B cell (primary cell): Measurements from ENCODE around the gene TRAPPC1. TPM values are rescaled to one million over a fixed set of nuclear protein-coding genes. Genes with fewer than 3 reads are reported as not detected.

Source experiments
- ATAC-seq: fragments of 200-7000 bp; cut with Tn5 transposase; one replicate; pipeline ENCODE4 v1.10.0; 2021; ENCODE audit warnings: low read depth, mild to moderate bottlenecking, moderate number of reproducible peaks, moderate library complexity
- CTCF ChIA-PET: fragments of 350-600 bp; sonication (Branson Sonifier 250); formaldehyde crosslinking; loops from one replicate; lab custom pipeline; 2021; ENCODE audit warnings: antibody characterized with exemption, inconsistent platforms; lab: Charles Lee
- POLR2A ChIA-PET: fragments of 350-600 bp; sonication (Branson Sonifier 250); formaldehyde crosslinking; loops from one replicate; lab custom pipeline; 2021; ENCODE audit warnings: antibody characterized with exemption; lab: Charles Lee
- DNase-seq: peaks from one replicate; pipeline ENCODE4 v3.0.0; 2013
- H2AFZ ChIP-seq: 2 replicates; pipeline ENCODE4 v1.6.1; 2012; ENCODE audit warnings: mild to moderate bottlenecking, low read depth, low read length; ENCODE audit not compliant: insufficient read depth, poor library complexity, severe bottlenecking
- H3K27ac ChIP-seq, 2 donors: 1 replicate in 1 of 2; 2 replicates in 1 of 2; pipeline ENCODE4 v1.5.1; 2012 to 2013; ENCODE audit warnings: low read length in 2 of 2, mild to moderate bottlenecking in 2 of 2, moderate library complexity in 1 of 2
- H3K27me3 ChIP-seq, 4 experiments: fragments of 200-600 bp in 1 of 4; sonication (generic) in 1 of 4; replicated peaks in 1 of 4; 1 replicate in 2 of 4; 2 replicates in 2 of 4; pipeline versions ENCODE4 v1.6.1 to v1.7.0; 2013 to 2016; ENCODE audit warnings: low read length in 3 of 4, mild to moderate bottlenecking in 2 of 4, mixed read lengths in 1 of 4, moderate library complexity in 1 of 4; ENCODE audit not compliant: insufficient read depth in 4 of 4, control insufficient read depth in 3 of 4; ENCODE audit errors: control extremely low read depth in 1 of 4
- H3K36me3 ChIP-seq, 2 experiments: replicated peaks in 1 of 2; 1 replicate in 1 of 2; 2 replicates in 1 of 2; pipeline versions ENCODE4 v1.6.1 to v1.7.1; 2013; ENCODE audit warnings: low read length in 1 of 2; ENCODE audit not compliant: insufficient read depth in 2 of 2, control insufficient read depth in 1 of 2; ENCODE audit errors: control extremely low read depth in 1 of 2, extremely low read depth in 1 of 2
- H3K4me1 ChIP-seq, 2 donors: fragments of 200-600 bp in 1 of 2; sonication (generic) in 1 of 2; 1 replicate in 1 of 2; 2 replicates in 1 of 2; pipeline versions ENCODE4 v1.5.1 to v1.6.1; 2013 to 2017; ENCODE audit warnings: low read length in 2 of 2; ENCODE audit not compliant: control insufficient read depth in 2 of 2, insufficient read depth in 2 of 2
- H3K4me2 ChIP-seq: replicated peaks from 2 replicates; pipeline ENCODE3; 2012; ENCODE audit warnings: mild to moderate bottlenecking, low read depth, low read length; ENCODE audit not compliant: poor library complexity, severe bottlenecking
- H3K4me3 ChIP-seq, 5 experiments: fragments of 200-600 bp in 1 of 5; sonication (generic) in 1 of 5; 1 replicate in 3 of 5; 2 replicates in 2 of 5; pipeline versions ENCODE4 v1.5.1 to v1.7.0; 2011 to 2016; ENCODE audit warnings: low read length in 4 of 5, mild to moderate bottlenecking in 4 of 5, low read depth in 2 of 5, control low read depth in 1 of 5, moderate library complexity in 1 of 5; ENCODE audit not compliant: insufficient read depth in 1 of 5; ENCODE audit errors: control extremely low read depth in 1 of 5, extremely low read depth in 1 of 5
- H3K79me2 ChIP-seq: fragments of 200-600 bp; sonication (generic); one replicate; pipeline ENCODE4 v1.6.0; 2016; ENCODE audit warnings: low read length; ENCODE audit not compliant: control insufficient read depth, insufficient read depth
- H3K9ac ChIP-seq: fragments of 200-600 bp; sonication (generic); 2 replicates; pipeline ENCODE4 v1.6.1; 2017; ENCODE audit warnings: mild to moderate bottlenecking, low read length, moderate library complexity
- H3K9me3 ChIP-seq, 3 donors: one replicate each; pipeline versions ENCODE4 v1.6.1 to v1.7.1; 2013; ENCODE audit warnings: low read length in 2 of 3; ENCODE audit not compliant: control insufficient read depth in 2 of 3, insufficient read depth in 1 of 3; ENCODE audit errors: control extremely low read depth in 1 of 3
- H4K20me1 ChIP-seq: 2 replicates; pipeline ENCODE4 v1.6.0; 2012; ENCODE audit warnings: mild to moderate bottlenecking, low read length; ENCODE audit not compliant: insufficient read depth, control insufficient read depth, poor library complexity, severe bottlenecking
- H3K27ac Mint-ChIP-seq: one replicate; pipeline ENCODE4 v1.8.0; 2021; ENCODE audit warnings: mixed read lengths
- H3K27me3 Mint-ChIP-seq: one replicate; pipeline ENCODE4 v1.8.0; 2021; ENCODE audit warnings: mixed read lengths
- H3K4me1 Mint-ChIP-seq: one replicate; pipeline ENCODE4 v1.8.0; 2021; ENCODE audit warnings: mixed read lengths
- H3K4me3 Mint-ChIP-seq: one replicate; pipeline ENCODE4 v1.8.0; 2021; ENCODE audit warnings: mixed read lengths
- H3K9me3 Mint-ChIP-seq: one replicate; pipeline ENCODE4 v1.8.0; 2022; ENCODE audit warnings: mixed read lengths; ENCODE audit not compliant: insufficient read depth
- WGBS: methylation state at CpG from one replicate; pipeline ENCODE4 v1.1.5; 2013; ENCODE audit warnings: missing lambda C conversion rate; ENCODE audit not compliant: insufficient coverage; 5-methylcytosine and 5-hydroxymethylcytosine counted together
- intact Hi-C: fragments of 100-400 bp; cut with micrococcal nuclease; formaldehyde crosslinking; loops from one replicate; pipeline ENCODE4 v1.10.0; 2022
- polyA plus RNA-seq: library from polyadenylated mRNA; depleted of rRNA; stranded (reverse); fragments of >200 nt; gene quantifications from 2 replicates; pipeline ENCODE4 v1.2.3, GENCODE V29; 2012
- total RNA-seq, 2 donors: library from RNA; stranded (reverse); fragments of 120-200 nt in 1 of 2; gene quantifications; 1 replicate in 1 of 2; 2 replicates in 1 of 2; pipeline versions ENCODE4 v1.2.3 to v1.2.4, GENCODE V29; 2013 to 2022
- TF ChIP-seq, protein P1 (sequence below): fragments of 200-600 bp; IDR thresholded peaks from one replicate; pipeline ENCODE4 v1.8.0; 2022; ENCODE audit warnings: antibody characterized with exemption, mild to moderate bottlenecking

The TRAPPC1 gene
- total and polyA plus RNA-seq, 2 donors (not counting 1 experiment from before 2014, with no cell fraction given) = 118 to 173 TPM

DNA sequence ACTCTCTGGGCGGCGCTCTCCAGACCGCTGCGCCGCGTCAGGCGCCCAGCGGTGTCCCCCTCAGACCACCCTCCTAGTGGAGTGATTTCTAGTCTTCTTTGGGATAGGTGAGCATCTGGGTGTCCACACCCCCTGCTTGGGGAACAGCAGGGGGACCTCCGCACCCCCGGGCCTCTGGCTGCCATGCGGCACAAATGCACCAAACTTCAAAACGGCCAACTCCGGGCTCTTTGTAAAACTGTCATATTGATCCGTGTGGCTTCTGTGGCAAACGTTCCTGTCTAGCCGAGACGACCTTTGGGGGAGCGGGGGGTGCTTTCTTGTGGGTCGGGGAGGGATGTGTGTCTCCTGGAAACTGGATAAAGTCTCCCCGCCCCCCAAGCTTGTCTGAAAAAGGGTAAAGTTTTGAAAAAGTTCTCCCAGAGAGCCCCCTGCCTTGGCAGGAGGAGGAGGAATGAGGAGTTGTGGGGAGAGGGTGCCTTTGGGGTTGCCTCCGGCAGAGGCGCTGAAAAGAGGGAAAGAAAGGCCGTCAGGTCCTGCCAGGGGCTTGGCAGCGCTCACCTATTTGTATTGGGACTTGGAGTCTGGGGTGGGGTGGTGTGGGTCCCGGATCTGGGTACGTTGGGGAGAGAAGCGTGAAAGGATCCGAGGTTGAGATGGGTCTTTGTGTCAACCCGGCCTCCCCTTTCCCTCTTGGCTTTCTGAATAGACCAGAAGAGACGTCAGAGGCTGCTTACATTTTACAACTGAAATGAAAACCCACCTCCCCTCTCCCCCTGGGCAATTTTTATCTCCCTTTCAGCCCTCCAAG is 45.3 kb downstream of the TRAPPC1 start:
- Histone ChIP-seq H3K4me1 (peaks cover 25 to 42% of the 10 kb centered on the region in 2 donors), H3K4me2 (peak overlapping the region; percentile 86), H4K20me1 (no peaks in the 10 kb centered on the region), H3K27me3 (no peaks in the 10 kb centered on the region), H3K79me2 (peaks cover 14% of the 10 kb centered on the region), H2AFZ (peak overlapping the region; percentile 69), H3K9ac (peak overlapping the region; percentile 68), H3K4me3 (peak overlapping the region; percentile 65 to 95 (median 79)), H3K36me3 (peaks cover 0 to 8% of the 10 kb centered on the region in 2 experiments), H3K9me3 (no peaks in the 10 kb centered on the region), H3K27ac (peak overlapping the region; percentile 46 to 68)
- ChIA-PET CTCF (interaction anchor here (0.8 to 1.4 kb wide), 6 partner anchors 18 to 171 kb away, joined by 3 to 5 read pairs (median 3); partner anchors contain the start of gene RNF227), POLR2A (interaction anchor here (0.8 to 1.4 kb wide), 2 partner anchors 29 kb away, joined by 4 to 8 read pairs; partner anchors contain the start of genes NAA38 and RNF227)
- Mint-ChIP-seq H3K4me1 (peaks cover 3% of the 10 kb centered on the region), H3K4me3 (no peak overlapping the region), H3K9me3 (no peaks in the 10 kb centered on the region), H3K27ac (no peak overlapping the region), H3K27me3 (no peaks in the 10 kb centered on the region)
- TF ChIP-seq, protein P1, sequence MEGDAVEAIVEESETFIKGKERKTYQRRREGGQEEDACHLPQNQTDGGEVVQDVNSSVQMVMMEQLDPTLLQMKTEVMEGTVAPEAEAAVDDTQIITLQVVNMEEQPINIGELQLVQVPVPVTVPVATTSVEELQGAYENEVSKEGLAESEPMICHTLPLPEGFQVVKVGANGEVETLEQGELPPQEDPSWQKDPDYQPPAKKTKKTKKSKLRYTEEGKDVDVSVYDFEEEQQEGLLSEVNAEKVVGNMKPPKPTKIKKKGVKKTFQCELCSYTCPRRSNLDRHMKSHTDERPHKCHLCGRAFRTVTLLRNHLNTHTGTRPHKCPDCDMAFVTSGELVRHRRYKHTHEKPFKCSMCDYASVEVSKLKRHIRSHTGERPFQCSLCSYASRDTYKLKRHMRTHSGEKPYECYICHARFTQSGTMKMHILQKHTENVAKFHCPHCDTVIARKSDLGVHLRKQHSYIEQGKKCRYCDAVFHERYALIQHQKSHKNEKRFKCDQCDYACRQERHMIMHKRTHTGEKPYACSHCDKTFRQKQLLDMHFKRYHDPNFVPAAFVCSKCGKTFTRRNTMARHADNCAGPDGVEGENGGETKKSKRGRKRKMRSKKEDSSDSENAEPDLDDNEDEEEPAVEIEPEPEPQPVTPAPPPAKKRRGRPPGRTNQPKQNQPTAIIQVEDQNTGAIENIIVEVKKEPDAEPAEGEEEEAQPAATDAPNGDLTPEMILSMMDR = no peak
- WGBS = under 1% methylated on average over 20 of the region's 30 CpGs
- ATAC-seq (peak; percentile 3), DNase-seq (peak; percentile 55)
- intact Hi-C loops = loop anchor here (1.0 to 10.0 kb wide), 4 partner anchors 29 to 142 kb away; partner anchors contain the start of gene CNTROB
